ENCODE results near the gene VAPB.

Gene VAPB

GRCh38 chr20:58435237-58435636 lies 46.2 kb downstream of the VAPB start:
- no peak for DNase-seq (ENCODE audit: low spot score)

GRCh38 chr20:58436868-58437645 lies 48.0 kb downstream of the VAPB start:
- no peak for DNase-seq (ENCODE audit: low spot score)

- no peak for DNase-seq (ENCODE audit: low spot score)
Observed at GRCh38 chr20:58438970-58439808, 50.2 kb downstream of the VAPB start.

- DNase-seq (ENCODE audit: low spot score): no peak
Observed at GRCh38 chr20:58440021-58440767, 51.2 kb downstream of the VAPB start.

- no peak for DNase-seq (ENCODE audit: low spot score)
Observed at GRCh38 chr20:58441723-58442122, 52.7 kb downstream of the VAPB start.

GRCh38 chr20:58444746-58445255 lies 55.8 kb downstream of the VAPB start:
- no peak for DNase-seq (ENCODE audit: low spot score)

- DNase-seq (ENCODE audit: low spot score): no peak
Observed at GRCh38 chr20:58446264-58446959, 57.4 kb downstream of the VAPB start.

- DNase-seq (ENCODE audit: low spot score): no peak
Observed at GRCh38 chr20:58446960-58447265, 57.9 kb downstream of the VAPB start.

GRCh38 chr20:58447511-58448391 lies 58.7 kb downstream of the VAPB start:
- DNase-seq (ENCODE audit: low spot score): no peak

- DNase-seq (ENCODE audit: low spot score): no peak
Observed at GRCh38 chr20:58448958-58449357, 59.9 kb downstream of the VAPB start.

- DNase-seq (ENCODE audit: low spot score): no peak
Observed at GRCh38 chr20:58449681-58450221, 60.7 kb downstream of the VAPB start.

- DNase-seq (ENCODE audit: low spot score): no peak
Observed at GRCh38 chr20:58450254-58450653, 61.2 kb downstream of the VAPB start.

- no peak for DNase-seq (ENCODE audit: low spot score)
Observed at GRCh38 chr20:58452667-58453255, 63.7 kb downstream of the VAPB start.

- DNase-seq (ENCODE audit: low spot score): no peak
Observed at GRCh38 chr20:58453391-58453790, 64.4 kb downstream of the VAPB start.

GRCh38 chr20:58454460-58454859 lies 65.4 kb downstream of the VAPB start:
- no peak for DNase-seq (ENCODE audit: low spot score)

- no peak for DNase-seq (ENCODE audit: low spot score)
Observed at GRCh38 chr20:58457083-58457695, 68.2 kb downstream of the VAPB start.

GRCh38 chr20:58458342-58459057 lies 69.5 kb downstream of the VAPB start:
- no peak for DNase-seq (ENCODE audit: low spot score)

- no peak for DNase-seq (ENCODE audit: low spot score)
Observed at GRCh38 chr20:58459058-58459750, 70.2 kb downstream of the VAPB start.

All from putamen (tissue), 1 donor.